ENCODE data around the gene FRRS1. TPM values are rescaled to one million over a fixed set of nuclear protein-coding genes. Genes with fewer than 3 reads are reported as not detected.

The FRRS1 gene
- polyA plus RNA-seq, 1 donor (not counting 4 experiments of a cell fraction or from before 2014, with no cell fraction given) = 11.2 TPM

GRCh38 chr1:99725996-99726395 lies 40.4 kb downstream of the FRRS1 start:
- Histone ChIP-seq H3K27ac (ENCODE audit: control insufficient read depth, insufficient read depth, low read length) (no peak overlapping the region), H3K9me1 (ENCODE audit: control insufficient read depth, extremely low read depth, insufficient read depth, low read length) (no peaks in the 10 kb centered on the region), H3K9ac (ENCODE audit: control insufficient read depth, extremely low read depth, insufficient read depth, low read length) (no peak overlapping the region), H3K79me2 (ENCODE audit: control insufficient read depth, insufficient read depth, low read length) (no peaks in the 10 kb centered on the region), H3K4me1 (ENCODE audit: control insufficient read depth, extremely low read depth, insufficient read depth, low read length) (no peaks in the 10 kb centered on the region), H3K4me2 (ENCODE audit: control insufficient read depth, extremely low read depth, insufficient read depth, low read depth, low read length) (no peak overlapping the region), H3K4me3 (ENCODE audit: control insufficient read depth in 2 of 3, extremely low read depth in 1 of 3, insufficient read depth in 2 of 3, low read depth in 1 of 3, low read length in 3 of 3) (no peak overlapping the region), H3K27me3 (ENCODE audit: control insufficient read depth, extremely low read depth, insufficient read depth, low read length) (no peaks in the 10 kb centered on the region), H4K20me1 (ENCODE audit: control insufficient read depth, extremely low read depth, insufficient read depth, low read length) (no peaks in the 10 kb centered on the region), H2AFZ (ENCODE audit: control insufficient read depth, low read length) (no peak overlapping the region), H3K9me3 (ENCODE audit: control insufficient read depth, low read depth, low read length) (no peaks in the 10 kb centered on the region), H3K36me3 (ENCODE audit: control insufficient read depth in 2 of 2, extremely low read depth in 1 of 2, insufficient read depth in 2 of 2, low read length in 2 of 2) (peaks cover 0 to 2% of the 10 kb centered on the region in 2 experiments)
- dilution Hi-C loops (cut with MboI; ENCODE audit: extremely low pct_ligation_motif_present, low sequenced_read_pairs) = no loop called here
- no peak for TF ChIP-seq EZH2 (IDR thresholded peaks at IDR 0.05; ENCODE audit: low read length)
- FAIRE-seq = no peak
- DNase-seq (ENCODE audit: low read depth, low spot score) = no peak

- Histone ChIP-seq H3K27ac (ENCODE audit: control insufficient read depth, insufficient read depth, low read length) (no peak overlapping the region), H3K27me3 (ENCODE audit: control insufficient read depth, extremely low read depth, insufficient read depth, low read length) (no peaks in the 10 kb centered on the region), H3K4me1 (ENCODE audit: control insufficient read depth, extremely low read depth, insufficient read depth, low read length) (no peaks in the 10 kb centered on the region), H3K4me3 (ENCODE audit: control insufficient read depth in 2 of 3, extremely low read depth in 1 of 3, insufficient read depth in 2 of 3, low read depth in 1 of 3, low read length in 3 of 3) (no peak overlapping the region), H3K9me1 (ENCODE audit: control insufficient read depth, extremely low read depth, insufficient read depth, low read length) (no peaks in the 10 kb centered on the region), H4K20me1 (ENCODE audit: control insufficient read depth, extremely low read depth, insufficient read depth, low read length) (no peaks in the 10 kb centered on the region), H3K9ac (ENCODE audit: control insufficient read depth, extremely low read depth, insufficient read depth, low read length) (no peak overlapping the region), H3K36me3 (ENCODE audit: control insufficient read depth in 2 of 2, extremely low read depth in 1 of 2, insufficient read depth in 2 of 2, low read length in 2 of 2) (peaks cover 0 to 3% of the 10 kb centered on the region in 2 experiments), H3K79me2 (ENCODE audit: control insufficient read depth, insufficient read depth, low read length) (no peaks in the 10 kb centered on the region), H3K4me2 (ENCODE audit: control insufficient read depth, extremely low read depth, insufficient read depth, low read depth, low read length) (no peak overlapping the region), H3K9me3 (ENCODE audit: control insufficient read depth, low read depth, low read length) (no peaks in the 10 kb centered on the region), H2AFZ (ENCODE audit: control insufficient read depth, low read length) (no peak overlapping the region)
- DNase-seq (ENCODE audit: low read depth, low spot score) (no peak), FAIRE-seq (no peak)
- dilution Hi-C loops (cut with MboI; ENCODE audit: extremely low pct_ligation_motif_present, low sequenced_read_pairs) = no loop called here
- TF ChIP-seq EZH2 (IDR thresholded peaks at IDR 0.05; ENCODE audit: low read length) = no peak
- TF ChIP-seq CTCF (optimal IDR thresholded peaks at IDR 0.05 in 1 of 3, IDR thresholded peaks at IDR 0.05 in 1 of 3, conservative IDR thresholded peaks at IDR 0.05 in 1 of 3; ENCODE audit: extremely low read depth in 1 of 3, insufficient read depth in 2 of 3, low read length in 3 of 3) = no peak
Measured at GRCh38 chr1:99723251-99723650, 43.2 kb downstream of the FRRS1 start.

GRCh38 chr1:99717005-99717404 lies 49.4 kb downstream of the FRRS1 start:
- TF ChIP-seq EZH2 (IDR thresholded peaks at IDR 0.05; ENCODE audit: low read length) (no peak), CTCF (optimal IDR thresholded peaks at IDR 0.05 in 1 of 3, IDR thresholded peaks at IDR 0.05 in 1 of 3, conservative IDR thresholded peaks at IDR 0.05 in 1 of 3; ENCODE audit: extremely low read depth in 1 of 3, insufficient read depth in 2 of 3, low read length in 3 of 3) (no peak)
- H4K20me1 ChIP-seq (ENCODE audit: control insufficient read depth, extremely low read depth, insufficient read depth, low read length) = no peaks in the 10 kb centered on the region
- no peaks in the 10 kb centered on the region for H3K9me1 ChIP-seq (ENCODE audit: control insufficient read depth, extremely low read depth, insufficient read depth, low read length)
- H3K9me3 ChIP-seq (ENCODE audit: control insufficient read depth, low read depth, low read length) = no peaks in the 10 kb centered on the region
- FAIRE-seq (no peak), DNase-seq (ENCODE audit: low read depth, low spot score) (no peak)
- no peak overlapping the region for H3K27ac ChIP-seq (ENCODE audit: control insufficient read depth, insufficient read depth, low read length)
- H2AFZ ChIP-seq (ENCODE audit: control insufficient read depth, low read length) = no peak overlapping the region
- no peaks in the 10 kb centered on the region for H3K4me1 ChIP-seq (ENCODE audit: control insufficient read depth, extremely low read depth, insufficient read depth, low read length)
- no peaks in the 10 kb centered on the region for H3K79me2 ChIP-seq (ENCODE audit: control insufficient read depth, insufficient read depth, low read length)
- H3K4me2 ChIP-seq (ENCODE audit: control insufficient read depth, extremely low read depth, insufficient read depth, low read depth, low read length) = no peak overlapping the region
- dilution Hi-C loops (cut with MboI; ENCODE audit: extremely low pct_ligation_motif_present, low sequenced_read_pairs) = no loop called here
- H3K4me3 ChIP-seq (ENCODE audit: control insufficient read depth in 2 of 3, extremely low read depth in 1 of 3, insufficient read depth in 2 of 3, low read depth in 1 of 3, low read length in 3 of 3) = no peak overlapping the region
- peaks cover 0 to 12% of the 10 kb centered on the region in 2 experiments for H3K36me3 ChIP-seq (ENCODE audit: control insufficient read depth in 2 of 2, extremely low read depth in 1 of 2, insufficient read depth in 2 of 2, low read length in 2 of 2)
- no peaks in the 10 kb centered on the region for H3K27me3 ChIP-seq (ENCODE audit: control insufficient read depth, extremely low read depth, insufficient read depth, low read length)
- H3K9ac ChIP-seq (ENCODE audit: control insufficient read depth, extremely low read depth, insufficient read depth, low read length) = no peak overlapping the region
